T-helper 2 cell (primary cell): ENCODE measurements around the gene POLR1B.

Source experiments
- DNase-seq, 5 experiments: peaks; one replicate each; pipeline versions ENCODE4 v3.0.0 to v3.0.0-alpha.2; 2012 to 2022

POLR1B gene

DNA sequence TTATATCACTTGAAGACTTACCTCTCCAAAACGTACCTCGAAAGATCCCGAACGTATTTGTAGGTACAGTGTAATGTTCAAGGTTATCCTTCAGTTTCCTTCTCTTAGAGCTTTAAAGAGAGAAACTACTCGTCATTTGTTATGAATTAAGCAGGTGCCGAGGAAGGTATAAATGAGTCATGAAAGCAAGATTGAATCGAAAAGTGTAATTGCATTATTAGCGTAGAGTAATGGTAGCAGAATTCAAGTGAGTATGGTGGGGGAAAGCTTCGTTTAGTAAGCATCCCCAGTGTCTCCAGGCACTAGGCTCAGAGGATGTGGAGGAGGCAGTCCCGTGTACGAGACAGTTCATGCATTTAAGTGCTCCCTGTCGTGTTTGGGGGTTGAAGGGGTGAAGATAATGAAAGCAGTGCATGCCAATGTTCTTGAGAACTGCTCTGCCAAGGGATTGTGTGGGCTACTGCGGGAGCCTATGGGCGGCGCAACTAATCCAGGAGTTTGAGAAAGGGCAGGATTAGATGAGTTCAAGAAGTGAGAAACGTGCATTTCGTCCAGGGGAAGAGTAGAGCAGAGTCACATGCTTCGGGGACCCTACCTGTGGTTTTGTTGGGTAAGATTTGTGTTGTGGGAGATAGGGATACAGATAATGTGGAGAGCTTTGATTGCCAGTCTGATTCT, 858 bp downstream of the POLR1B start:
- peak in 1 of 5 experiments; percentile 54 for DNase-seq

DNA sequence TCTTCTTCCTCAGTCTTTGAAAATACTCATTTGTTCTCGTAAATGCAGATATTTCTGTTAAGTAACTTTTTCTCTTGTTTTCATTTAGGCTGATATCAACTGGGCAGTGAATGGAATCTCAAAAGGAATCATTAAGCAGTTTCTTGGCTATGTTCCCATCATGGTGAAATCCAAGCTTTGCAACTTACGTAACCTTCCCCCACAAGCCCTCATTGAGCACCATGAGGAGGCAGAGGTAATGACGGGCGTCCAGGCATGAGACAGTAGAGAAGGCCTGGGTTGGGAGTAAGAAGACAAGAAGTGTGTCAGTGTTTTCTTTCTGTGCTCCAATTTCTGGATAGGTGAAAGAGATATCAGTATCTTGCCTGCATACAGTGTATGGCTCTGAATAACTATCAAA, 5.1 kb downstream of the POLR1B start:
- no peak for DNase-seq

DNA sequence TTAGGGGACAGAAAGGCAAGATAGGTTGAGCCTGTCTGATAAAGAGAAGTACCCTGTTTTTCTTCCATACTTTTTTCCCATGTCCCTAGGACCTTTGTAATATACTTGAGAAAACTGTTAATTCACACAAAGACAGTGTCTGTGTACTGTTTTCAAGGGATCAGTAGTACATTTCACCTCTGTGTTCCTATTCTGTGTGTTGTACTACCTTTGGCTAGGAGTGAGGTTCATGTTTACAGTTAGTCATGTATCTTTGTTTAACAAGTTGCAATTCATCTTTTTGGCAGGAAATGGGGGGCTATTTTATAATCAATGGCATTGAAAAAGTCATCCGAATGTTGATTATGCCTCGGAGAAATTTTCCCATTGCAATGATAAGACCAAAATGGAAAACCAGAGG, 6.7 kb downstream of the POLR1B start:
- no peak for DNase-seq

DNA sequence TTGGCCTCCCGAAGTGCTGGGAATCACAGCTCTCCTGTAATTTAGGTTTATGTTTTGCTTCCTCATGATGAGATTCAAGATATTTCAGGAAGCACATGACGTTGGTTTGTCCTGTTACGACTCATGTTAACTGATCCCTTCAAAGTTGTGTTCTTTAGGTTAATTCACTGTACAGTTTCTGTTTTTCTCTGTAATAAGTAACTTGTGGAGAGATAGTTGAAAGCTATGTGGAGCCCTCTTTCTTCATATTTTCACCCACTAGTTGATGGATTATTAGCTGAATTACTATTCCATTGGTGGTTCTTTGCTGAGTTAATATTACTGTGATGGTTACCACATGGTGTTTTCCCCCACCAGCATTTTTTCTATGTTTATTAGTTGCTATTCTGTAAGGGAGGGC, 23.8 kb downstream of the POLR1B start:
- DNase-seq: peak in 1 of 5 experiments; percentile 62

DNA sequence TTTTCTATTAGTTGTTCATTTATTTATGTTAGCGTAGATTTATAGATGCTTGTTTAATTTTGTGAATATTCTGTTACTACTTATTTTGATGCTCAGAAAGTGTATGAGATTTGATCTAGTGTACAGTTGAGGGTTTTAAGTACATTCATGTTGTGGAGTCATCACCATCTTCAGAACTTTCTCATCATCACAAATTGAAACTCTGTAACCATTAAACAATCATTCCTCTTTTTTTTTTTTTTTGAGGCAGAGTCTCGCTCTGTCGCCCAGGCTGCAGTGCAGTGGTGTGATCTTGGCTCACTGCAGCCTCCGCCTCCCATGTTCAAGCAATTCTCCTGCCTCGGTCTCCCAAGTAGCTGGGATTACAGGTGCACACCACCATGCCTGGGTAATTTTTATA, 24.2 kb downstream of the POLR1B start:
- peak in 1 of 5 experiments; percentile 26 for DNase-seq

DNA sequence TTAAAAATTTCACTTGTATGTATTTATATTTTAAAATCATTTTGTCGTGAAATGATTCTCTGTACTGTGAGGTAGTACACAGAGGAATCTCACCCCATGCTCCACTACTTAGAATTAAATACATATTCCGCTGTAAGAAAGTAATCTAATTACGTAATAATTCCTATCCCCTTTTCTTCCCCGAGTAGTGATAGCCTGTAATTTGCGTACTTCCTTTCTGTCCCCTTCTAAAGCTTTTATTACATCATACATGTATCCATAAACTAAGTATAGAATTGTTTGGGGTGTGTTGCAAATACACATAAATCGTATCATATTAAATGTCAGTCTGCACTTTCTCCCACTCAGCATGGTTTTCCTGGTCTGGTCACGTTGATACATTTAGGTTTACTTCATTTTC, 29.7 kb downstream of the POLR1B start:
- no peak for DNase-seq

DNA sequence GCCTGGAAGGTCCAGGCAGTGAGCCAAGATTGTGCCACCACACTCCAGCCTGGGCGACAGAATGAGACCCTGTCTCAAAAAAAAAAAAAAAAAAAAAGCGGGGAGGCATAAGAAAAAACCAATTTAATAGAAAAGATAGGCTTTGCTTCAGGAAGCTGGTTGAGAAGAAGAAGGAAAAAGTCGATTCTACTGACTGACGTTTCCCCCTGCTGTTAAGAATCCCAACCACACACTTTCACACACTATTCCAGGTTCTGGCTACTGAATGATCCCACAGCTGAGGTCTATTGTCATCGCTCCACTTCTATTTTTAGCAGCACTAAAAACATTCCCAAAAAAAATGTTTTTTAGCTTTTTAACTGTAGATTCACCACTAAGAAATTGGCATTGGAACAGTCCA, 35.5 kb downstream of the POLR1B start:
- no peak for DNase-seq

DNA sequence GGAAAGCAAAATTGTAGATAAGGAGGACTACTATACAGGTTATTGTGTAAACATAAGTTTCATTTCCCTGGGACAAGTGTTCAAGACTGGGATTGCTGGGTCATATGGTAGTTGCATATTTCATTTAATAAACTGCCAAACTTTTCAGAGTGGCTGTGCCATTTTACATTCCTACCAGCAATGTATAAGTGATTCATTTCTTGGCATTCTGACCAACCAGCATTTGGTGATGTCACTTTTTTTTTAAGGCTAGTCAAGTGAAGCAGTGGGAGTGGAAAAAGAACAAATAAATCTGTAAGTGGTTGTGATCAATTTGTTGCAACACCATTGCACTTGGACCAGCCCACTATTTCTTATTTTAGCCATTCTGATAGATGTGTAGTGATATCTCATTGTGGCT, 37.0 kb downstream of the POLR1B start:
- no peak for DNase-seq

DNA sequence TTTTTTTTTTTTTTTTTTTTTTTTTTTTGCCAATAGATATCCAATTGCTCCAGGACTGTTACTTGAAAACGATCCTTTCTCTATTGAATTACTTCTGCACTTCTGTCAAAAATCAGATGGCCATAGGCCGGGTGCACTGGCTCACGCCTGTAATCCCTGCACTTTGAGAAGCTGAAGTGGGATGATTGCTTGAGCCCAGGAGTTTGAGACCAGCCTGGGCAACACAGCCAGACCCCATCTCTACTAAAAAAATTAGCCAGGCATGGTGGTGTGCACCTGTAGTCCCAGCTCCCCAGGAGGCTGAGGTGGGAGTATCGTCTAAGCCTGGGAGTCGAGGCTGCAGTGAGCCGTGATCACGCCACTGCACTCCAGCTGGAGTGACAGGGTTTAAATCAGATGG, 37.8 kb downstream of the POLR1B start:
- DNase-seq: no peak

DNA sequence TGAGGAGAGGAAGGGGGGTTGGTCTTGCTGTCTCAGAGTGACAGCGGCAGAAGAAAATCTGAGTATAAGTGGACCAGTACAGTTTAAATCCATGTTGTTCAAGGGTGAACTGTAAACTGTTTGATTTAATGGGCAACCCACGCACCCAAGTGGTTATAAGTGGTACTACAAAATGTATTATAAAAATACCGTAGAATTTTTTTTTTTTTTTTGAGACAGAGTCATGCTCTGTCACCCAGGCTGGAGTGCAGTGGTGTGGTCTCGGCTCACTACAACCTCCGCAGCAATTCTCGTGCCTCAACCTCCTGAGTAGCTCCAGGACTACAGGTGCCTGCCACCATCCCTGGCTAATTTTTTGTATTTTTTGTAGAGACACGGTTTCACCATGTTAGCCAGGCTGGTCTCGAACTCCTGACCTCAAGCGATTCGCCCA, 40.1 kb downstream of the POLR1B start:
- DNase-seq: peak in 2 of 5 experiments; percentile 41 to 75

DNA sequence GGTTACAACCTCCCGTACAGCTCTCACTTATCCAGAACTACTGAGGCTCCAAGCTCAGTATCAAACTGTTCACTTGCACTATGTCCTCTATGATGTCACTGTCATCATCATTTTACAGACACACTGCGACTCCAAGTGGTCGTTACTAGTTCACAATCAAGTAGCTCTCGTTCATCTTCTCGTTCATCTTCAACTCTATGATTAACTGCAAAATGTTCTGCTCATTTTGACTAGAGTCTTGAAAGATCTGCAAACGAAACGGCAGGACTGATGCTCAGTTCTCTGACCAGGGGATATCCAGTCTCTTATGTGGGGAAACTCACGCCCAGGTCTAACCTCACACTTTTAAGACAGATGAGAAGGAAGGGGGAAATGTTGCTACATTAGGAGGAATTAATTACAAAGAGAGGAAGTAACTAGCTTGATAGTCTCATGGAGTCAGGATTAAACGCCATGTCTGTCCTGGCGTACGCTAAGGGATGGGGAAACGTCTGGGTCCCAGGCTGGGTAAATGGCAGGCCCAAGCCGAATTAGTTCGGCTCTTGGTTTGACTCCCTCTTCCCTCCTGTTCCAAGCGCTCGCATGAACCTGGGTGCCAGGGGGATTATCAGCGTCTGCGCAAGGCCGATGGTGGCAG, 41.4 kb downstream of the POLR1B start:
- DNase-seq: peak in 1 of 5 experiments; percentile 57

DNA sequence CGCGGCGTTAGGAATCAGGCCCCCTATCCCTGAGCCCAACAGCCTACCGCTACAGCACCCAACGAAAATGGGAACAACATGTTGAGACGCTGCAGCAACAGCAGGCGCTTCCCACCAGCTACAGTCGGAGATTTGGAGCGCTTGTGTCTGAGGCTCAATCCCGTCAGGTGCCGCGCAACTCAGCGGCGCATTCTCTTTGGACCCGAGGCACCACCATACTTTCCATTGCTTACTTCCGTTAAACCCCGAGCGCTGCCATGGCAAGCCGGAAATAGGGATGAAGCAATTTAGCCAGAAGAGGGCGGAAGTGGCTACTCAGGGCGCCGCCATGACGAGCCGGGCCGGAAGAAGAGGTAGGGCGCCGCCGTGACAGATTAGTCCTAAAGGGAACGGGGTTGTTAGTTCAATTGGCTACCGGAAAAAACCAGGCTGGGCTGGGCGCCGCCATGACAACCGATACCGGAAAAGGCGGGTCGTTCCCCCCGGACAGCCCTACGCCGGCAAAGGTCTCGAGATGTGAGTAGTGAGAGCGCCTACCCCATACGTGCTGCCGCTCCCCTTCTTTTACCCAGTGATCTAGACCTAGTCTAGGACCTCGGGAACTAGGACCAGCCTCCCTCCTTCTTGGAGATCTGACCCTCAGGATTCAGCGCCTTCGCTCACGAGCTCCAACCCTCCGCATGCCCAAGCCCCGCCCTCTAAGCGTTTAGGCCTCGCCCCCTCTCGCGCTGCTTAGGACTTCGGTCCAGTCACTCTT, 42.0 kb downstream of the POLR1B start, which contains the start of gene CHCHD5:
TSS of gene CHCHD5 (plus strand) at position 476 of the 757 bp plus-strand sequence. CDS start at position 515, 39 bp downstream.
- peak; percentile 76 to 98 (median 92) for DNase-seq

DNA sequence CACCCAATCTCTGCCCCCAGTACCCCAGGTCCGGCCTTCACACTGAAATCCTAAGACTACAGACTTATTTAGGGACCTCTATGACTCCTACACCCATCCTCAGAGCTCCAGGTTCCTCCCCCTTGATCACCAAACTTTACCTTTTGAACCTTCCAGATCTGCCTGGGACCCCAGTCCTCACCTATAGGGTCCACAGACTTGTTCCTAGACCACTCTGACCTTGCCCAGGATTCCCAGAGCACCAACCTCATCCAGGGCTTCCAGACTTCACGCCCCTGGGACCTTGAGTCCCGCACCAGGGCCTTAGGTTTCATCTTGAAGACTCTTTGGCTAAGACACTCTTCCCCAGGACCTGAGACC, 42.6 kb downstream of the POLR1B start:
- no peak for DNase-seq

DNA sequence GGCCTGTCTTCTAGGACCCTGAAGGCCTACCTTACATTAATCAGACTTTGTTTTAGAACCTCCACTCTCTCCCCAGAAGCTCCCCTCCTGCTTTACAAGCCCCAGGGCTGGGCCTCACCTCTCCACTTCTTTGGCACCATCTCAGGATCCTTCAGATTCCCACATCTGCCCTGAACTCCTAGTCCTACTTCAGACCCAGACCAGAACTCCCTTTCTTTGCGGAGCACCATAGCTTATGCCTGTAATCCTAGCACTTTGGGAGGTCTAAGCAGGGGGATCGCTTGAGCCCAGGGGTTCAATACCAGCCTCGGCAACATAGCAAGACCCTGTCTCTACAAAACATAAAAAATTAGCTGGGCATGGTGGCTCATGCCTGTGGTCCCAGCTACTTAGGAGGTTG, 43.1 kb downstream of the POLR1B start:
- no peak for DNase-seq

DNA sequence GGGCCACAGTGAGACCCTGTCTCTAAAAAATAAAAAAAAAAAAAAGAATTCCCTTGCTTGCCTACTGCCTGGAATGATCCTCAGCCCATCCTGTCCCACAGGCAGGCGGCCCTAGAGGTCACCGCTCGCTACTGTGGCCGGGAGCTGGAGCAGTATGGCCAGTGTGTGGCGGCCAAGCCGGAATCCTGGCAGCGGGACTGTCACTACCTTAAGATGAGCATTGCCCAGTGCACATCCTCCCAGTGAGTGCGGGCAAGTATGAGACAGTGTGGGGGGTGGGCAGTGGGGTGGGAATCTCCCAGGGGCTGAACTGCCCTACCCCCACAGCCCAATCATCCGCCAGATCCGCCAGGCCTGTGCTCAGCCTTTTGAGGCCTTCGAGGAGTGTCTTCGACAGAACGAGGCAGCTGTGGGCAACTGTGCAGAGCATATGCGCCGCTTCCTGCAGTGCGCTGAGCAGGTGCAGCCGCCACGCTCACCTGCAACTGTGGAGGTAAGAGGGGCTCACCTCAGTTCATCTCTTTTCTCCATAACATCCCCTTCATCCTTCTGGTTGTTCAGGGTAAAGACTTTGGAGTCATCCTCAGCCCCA, 43.7 kb downstream of the POLR1B start:
- DNase-seq: no peak

DNA sequence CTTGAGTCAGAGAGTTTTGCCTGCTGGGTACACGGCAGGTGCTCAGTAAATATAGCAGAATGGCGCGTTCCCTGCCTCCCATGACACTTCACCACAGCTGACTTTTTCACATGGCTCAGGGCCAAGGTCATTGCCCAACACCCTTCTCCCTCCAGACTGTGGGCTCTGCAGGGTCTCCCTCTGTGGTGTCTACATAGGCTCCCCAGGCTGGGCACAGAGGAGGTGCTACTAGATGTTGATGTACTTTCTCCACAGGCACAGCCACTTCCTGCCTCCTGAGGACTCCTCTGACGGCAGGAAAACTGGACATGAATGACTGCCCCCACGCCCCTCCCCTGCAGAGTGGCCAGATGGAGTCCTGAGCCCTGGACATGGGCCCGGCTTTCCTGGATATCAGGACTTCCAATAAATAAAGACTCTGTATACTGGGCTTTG, 46.4 kb downstream of the POLR1B start:
- DNase-seq: no peak

DNA sequence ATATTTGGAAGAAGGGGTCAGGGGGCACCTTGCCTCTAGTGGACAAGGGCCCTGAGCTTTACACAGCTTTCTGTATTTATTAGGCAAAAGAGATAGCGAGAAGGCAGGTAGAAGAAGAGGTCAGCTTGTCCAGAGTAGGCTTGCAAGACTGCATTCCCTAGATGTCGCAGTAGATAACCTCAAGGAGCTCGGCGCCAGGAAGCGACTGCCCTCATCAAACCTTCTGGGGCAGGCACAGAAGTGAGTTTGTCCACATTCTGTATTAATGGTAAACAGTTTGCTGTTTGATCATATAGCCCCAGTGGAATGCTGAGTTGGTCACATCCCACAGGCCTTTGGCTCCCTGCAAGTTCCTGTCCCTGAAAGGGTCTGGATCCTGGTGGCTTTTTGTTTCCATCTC, 49.1 kb downstream of the POLR1B start:
- DNase-seq: no peak

DNA sequence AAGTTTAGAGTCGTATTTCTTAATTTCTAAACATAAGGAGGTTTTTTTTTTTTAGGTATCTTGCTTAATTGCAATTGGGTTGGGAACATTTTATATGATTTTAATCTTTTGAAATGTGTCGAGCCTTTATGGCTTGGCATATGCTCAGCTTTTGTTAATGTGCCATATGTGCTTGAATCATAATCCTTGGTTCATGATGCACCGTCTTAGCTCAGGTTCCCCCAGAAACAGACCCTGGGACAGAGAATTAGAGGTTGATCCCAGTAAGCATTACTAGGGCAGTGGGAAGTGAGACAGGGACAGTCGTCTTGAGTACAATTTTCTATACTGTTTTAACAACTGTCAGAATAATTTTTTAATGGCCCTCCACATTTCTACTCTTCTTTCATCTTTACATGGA, 51.5 kb downstream of the POLR1B start:
- DNase-seq: no peak

DNA sequence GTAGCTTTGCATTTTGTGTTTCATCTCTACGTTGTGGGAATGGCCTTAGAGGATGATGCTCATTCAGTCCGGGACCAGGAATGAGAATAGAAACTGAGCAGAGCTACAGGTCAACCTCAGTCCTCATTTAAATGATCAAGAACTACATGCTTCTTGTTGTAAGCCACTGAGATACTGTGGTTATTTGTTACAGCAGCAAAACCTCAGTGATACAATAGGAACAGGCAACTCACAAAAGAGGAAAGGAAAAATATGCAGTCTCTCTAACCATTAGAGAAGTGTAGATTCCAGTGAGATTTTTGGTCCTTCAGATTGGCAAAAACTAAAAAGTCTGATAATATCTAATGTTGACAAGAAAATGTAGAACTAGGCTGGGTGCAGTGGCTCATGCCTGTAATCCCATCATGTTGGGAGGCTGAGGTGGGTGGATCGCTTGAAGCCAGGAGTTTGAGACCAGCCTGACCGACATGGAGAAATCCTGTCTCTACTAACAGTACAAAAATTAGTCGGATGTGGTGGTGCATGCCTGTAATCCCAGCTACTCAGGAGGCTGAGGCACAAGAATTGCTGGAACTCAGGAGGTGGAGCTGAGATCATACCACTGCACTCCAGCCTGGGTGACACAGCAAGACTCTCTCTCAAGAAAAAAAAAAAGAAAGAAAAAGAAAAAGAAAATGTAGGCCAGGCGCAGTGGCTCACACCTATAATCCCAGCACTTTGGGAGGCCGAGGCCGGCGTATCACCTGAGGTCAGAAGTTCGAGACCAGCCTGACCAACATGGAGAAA, 55.5 kb downstream of the POLR1B start:
- no peak for DNase-seq

DNA sequence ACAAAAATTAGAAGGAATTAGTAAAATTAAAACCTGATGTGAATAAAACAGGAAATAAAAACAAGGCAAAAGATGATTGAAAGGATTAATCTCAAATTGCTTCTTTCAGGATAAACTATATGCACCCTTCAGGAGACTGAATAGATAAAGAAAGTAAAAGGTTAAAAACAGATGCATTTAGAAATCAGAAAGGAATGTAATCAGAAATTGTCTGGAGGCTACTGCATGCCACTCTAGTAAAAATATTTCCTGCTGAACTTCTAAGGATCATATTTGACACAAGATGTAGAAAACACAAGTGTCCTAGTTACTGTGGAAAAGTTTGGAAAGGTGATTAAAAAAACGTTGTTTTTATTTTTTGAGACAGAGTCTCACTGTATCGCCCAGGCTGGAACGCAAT, 58.4 kb downstream of the POLR1B start:
- no peak for DNase-seq

DNA sequence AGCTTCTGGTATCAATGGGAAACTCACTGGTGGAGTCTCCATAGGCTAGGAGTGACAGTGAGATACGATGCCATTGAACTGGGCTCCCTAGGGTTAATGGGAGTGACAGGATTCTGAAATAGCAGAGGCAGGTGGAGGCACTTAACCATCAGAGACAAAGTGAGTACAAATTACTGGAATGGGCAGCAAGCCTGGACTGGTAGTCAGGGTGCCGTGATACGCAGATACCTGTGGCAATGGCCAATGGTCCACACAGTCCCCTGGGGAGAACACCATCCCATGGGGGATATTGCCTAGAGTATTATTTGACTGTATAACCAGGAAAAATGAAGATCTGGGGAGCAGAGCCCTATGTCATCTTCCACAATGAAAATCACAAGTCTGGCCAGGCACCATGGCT, 59.5 kb downstream of the POLR1B start:
- no peak for DNase-seq

DNA sequence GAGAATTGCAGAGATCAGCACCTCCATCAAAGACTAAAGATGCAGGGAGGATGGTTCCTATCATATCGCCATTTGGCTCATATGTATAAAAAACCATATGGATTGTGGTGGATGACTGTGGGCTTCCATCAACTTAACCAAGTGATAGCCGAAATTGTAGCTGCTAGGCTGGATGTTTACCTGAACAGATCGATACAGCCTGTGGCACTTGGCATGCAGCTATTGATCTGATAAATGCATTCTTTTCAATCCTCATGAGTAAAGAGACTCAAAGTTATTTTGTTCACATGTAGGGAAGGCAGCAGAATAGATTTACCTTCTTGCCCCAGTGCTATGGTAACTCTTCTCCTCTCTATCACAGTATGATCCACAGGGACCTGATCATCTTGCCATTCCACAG, 60.7 kb downstream of the POLR1B start:
- no peak for DNase-seq

DNA sequence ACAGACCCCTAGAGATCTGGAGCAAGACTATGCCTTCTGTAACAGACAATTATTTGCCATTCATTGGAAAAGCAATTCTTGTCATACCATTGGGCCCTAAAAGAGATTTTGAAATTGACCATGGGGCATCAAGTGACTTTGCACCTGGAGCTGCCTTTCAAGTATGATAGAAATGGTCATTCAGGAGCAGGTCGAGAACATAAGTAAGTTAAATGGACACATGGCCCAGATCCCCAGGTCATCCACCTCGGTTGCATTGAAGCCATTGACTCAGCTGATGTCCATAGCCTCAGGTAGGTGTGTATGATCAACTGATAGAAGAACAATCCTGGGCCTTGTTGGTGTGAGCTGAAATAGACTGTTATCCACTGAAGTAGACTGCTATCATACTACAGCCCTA, 61.5 kb downstream of the POLR1B start:
- DNase-seq: no peak
